Transverse colon (tissue), 4 donors: Measurements from ENCODE around the gene MPRIP. TPM values are rescaled to one million over a fixed set of nuclear protein-coding genes. Genes with fewer than 3 reads are reported as not detected.

Experiments
- DNase-seq: peaks from one replicate; pipeline ENCODE4 v3.0.0-alpha.2; 2019
- H3K27ac ChIP-seq, 4 donors: fragments of 200-600 bp; sonication (generic); 2 replicates each; pipeline ENCODE4 v1.5.1; 2016 to 2018; ENCODE audit warnings: inconsistent platforms in 4 of 4
- H3K27me3 ChIP-seq: fragments of 200-600 bp; sonication (generic); 2 replicates; pipeline ENCODE4 v1.5.1; 2017; ENCODE audit warnings: inconsistent platforms
- H3K36me3 ChIP-seq, 4 donors: fragments of 200-600 bp; sonication (generic); 2 replicates each; pipeline ENCODE4 v1.5.1; 2017 to 2019; ENCODE audit warnings: inconsistent platforms in 4 of 4
- H3K4me1 ChIP-seq, 4 donors: fragments of 200-600 bp; sonication (generic); 2 replicates each; pipeline ENCODE4 v1.5.1; 2017 to 2020; ENCODE audit warnings: inconsistent platforms in 4 of 4
- H3K4me3 ChIP-seq, 4 donors: fragments of 200-600 bp; sonication (generic); 1 replicate in 1 of 4; 2 replicates in 3 of 4; pipeline versions ENCODE4 v1.5.1 to v1.6.1; 2017 to 2019; ENCODE audit warnings: inconsistent platforms in 4 of 4
- H3K9me3 ChIP-seq, 2 donors: fragments of 200-600 bp; sonication (generic); 2 replicates each; pipeline ENCODE4 v1.5.1; 2017 to 2019; ENCODE audit warnings: inconsistent platforms in 2 of 2
- CTCF ChIP-seq, 5 experiments: fragments of 200-600 bp in 3 of 5; fragments of 450-650 bp in 2 of 5; sonication (generic) in 3 of 5; IDR thresholded peaks; 1 replicate in 2 of 5; 2 replicates in 3 of 5; pipeline ENCODE4 v1.5.1; 2016 to 2017; ENCODE audit warnings: antibody characterized with exemption in 5 of 5, inconsistent platforms in 3 of 5, mild to moderate bottlenecking in 2 of 5, moderate library complexity in 1 of 5
- EP300 ChIP-seq: sonication (generic); formaldehyde crosslinking; IDR thresholded peaks from one replicate; pipeline ENCODE4 v1.6.1; 2017; ENCODE audit warnings: antibody characterized with exemption, low read depth
- POLR2A ChIP-seq: fragments of 450-650 bp; IDR thresholded peaks from one replicate; pipeline ENCODE4 v1.6.1; 2016; ENCODE audit warnings: antibody characterized with exemption, mild to moderate bottlenecking, moderate library complexity
- POLR2AphosphoS5 ChIP-seq, 3 donors: sonication (generic); formaldehyde crosslinking; IDR thresholded peaks; one replicate each; pipeline ENCODE4 v1.6.1; 2016; ENCODE audit warnings: antibody characterized with exemption in 3 of 3
- WGBS, 2 donors: methylation state at CpG; one replicate each; pipeline ENCODE4 v1.1.5; 2018; ENCODE audit warnings: low coverage in 1 of 2; 5-methylcytosine and 5-hydroxymethylcytosine counted together
- in situ Hi-C, 4 donors: fragments of 200-750 bp; cut with MboI; loops; one replicate each; pipeline versions ENCODE4 v1.15.0 to v1.15.1; 2017; ENCODE audit warnings: low sequenced_read_pairs in 3 of 4, low pct_ligation_motif_present in 1 of 4, low pct_unique_long_range_greater_than_20kb in 1 of 4
- intact Hi-C: fragments of 100-400 bp; cut with DNase I; formaldehyde crosslinking; loops from one replicate; pipeline ENCODE4 v1.15.1; 2023; ENCODE audit warnings: low total_unique reads
- total RNA-seq, 4 donors: library from RNA; depleted of rRNA; stranded (reverse); fragments of >200 nt; gene quantifications; one replicate each; pipeline ENCODE4 v1.1.0, GENCODE V29; 2016

Gene MPRIP
- total RNA-seq, 4 donors from 2014 or later, result 124 to 368 (median 158) TPM

- no peak for DNase-seq
- H3K4me3 ChIP-seq, result no peak overlapping the region
- TF ChIP-seq POLR2A (no peak), POLR2AphosphoS5 (IDR thresholded peaks at IDR 0.05) (peak in 2 of 3 donors; percentile 25 to 26), CTCF (IDR thresholded peaks at IDR 0.05) (no peak), EP300 (no peak)
- in situ Hi-C loops, result no loop called here
- H3K36me3 ChIP-seq, result no peaks in the 10 kb centered on the region
- intact Hi-C loops, result no loop called here
- no peaks in the 10 kb centered on the region for H3K27me3 ChIP-seq
- peak overlapping the region; percentile 78 to 94 (median 86) for H3K27ac ChIP-seq
- no peaks in the 10 kb centered on the region for H3K9me3 ChIP-seq
- peaks cover 29 to 62% (median 49%) of the 10 kb centered on the region in 4 donors for H3K4me1 ChIP-seq
- 82 to 89% methylated on average over 3 to 8 of the region's 8 CpGs for WGBS, 2 donors
These were observed 159.7 kb downstream of the MPRIP start for GRCh38 chr17:17201907-17202306.

GRCh38 chr17:17203173-17203730, 161.0 kb downstream of the MPRIP start:
- WGBS, 2 donors, result 77% methylated on average over 15 of the region's 15 CpGs; no CpG with 5 or more reads in 1 of the 2 donors
- no peak for TF ChIP-seq EP300
- no peak for TF ChIP-seq POLR2A
- no peak for TF ChIP-seq CTCF (IDR thresholded peaks at IDR 0.05)
- TF ChIP-seq POLR2AphosphoS5 (IDR thresholded peaks at IDR 0.05), result no peak
- Histone ChIP-seq H3K4me3 (no peak overlapping the region), H3K27me3 (no peaks in the 10 kb centered on the region), H3K9me3 (no peaks in the 10 kb centered on the region), H3K36me3 (no peaks in the 10 kb centered on the region), H3K27ac (peak overlapping the region; percentile 78 to 94 (median 86)), H3K4me1 (peaks cover 29 to 63% (median 51%) of the 10 kb centered on the region in 4 donors)
- no peak for DNase-seq
- in situ Hi-C loops (no loop called here), intact Hi-C loops (no loop called here)

- peaks cover 29 to 63% (median 51%) of the 10 kb centered on the region in 4 donors for H3K4me1 ChIP-seq
- no peak overlapping the region for H3K4me3 ChIP-seq
- no peaks in the 10 kb centered on the region for H3K27me3 ChIP-seq
- H3K27ac ChIP-seq, result peak overlapping the region; percentile 78 to 94 (median 86)
- WGBS, 2 donors, result 58 to 69% methylated on average over 3 to 15 of the region's 15 CpGs
- in situ Hi-C loops, result no loop called here
- H3K9me3 ChIP-seq, result no peaks in the 10 kb centered on the region
- TF ChIP-seq EP300 (no peak), POLR2A (no peak), POLR2AphosphoS5 (IDR thresholded peaks at IDR 0.05) (peak in 1 of 3 donors; percentile 37), CTCF (IDR thresholded peaks at IDR 0.05) (no peak)
- peak; percentile 30 for DNase-seq
- H3K36me3 ChIP-seq, result no peaks in the 10 kb centered on the region
- intact Hi-C loops, result no loop called here
These were observed 161.9 kb downstream of the MPRIP start for GRCh38 chr17:17204041-17204591.

GRCh38 chr17:17204635-17205231, 162.5 kb downstream of the MPRIP start:
- in situ Hi-C loops, result no loop called here
- H3K9me3 ChIP-seq, result no peaks in the 10 kb centered on the region
- TF ChIP-seq CTCF (IDR thresholded peaks at IDR 0.05), result no peak
- TF ChIP-seq POLR2AphosphoS5 (IDR thresholded peaks at IDR 0.05), result no peak
- TF ChIP-seq EP300, result no peak
- TF ChIP-seq POLR2A, result no peak
- H3K4me1 ChIP-seq, result peaks cover 29 to 58% (median 50%) of the 10 kb centered on the region in 4 donors
- no peaks in the 10 kb centered on the region for H3K27me3 ChIP-seq
- 48% methylated on average over 11 of the region's 14 CpGs; no CpG with 5 or more reads in 1 of the 2 donors for WGBS, 2 donors
- H3K4me3 ChIP-seq, result peak overlapping the region; percentile 30 to 57 (median 49)
- no peak for DNase-seq
- no peaks in the 10 kb centered on the region for H3K36me3 ChIP-seq
- intact Hi-C loops, result no loop called here
- H3K27ac ChIP-seq, result peak overlapping the region; percentile 78 to 94 (median 86)
